ENCODE results near the gene UPK3A.
"Not testable (repeated sequence)": the region's sequence is repeated elsewhere in the genome, so short reads cannot be mapped to it uniquely, and the experiment has no call there.

UPK3A gene

DNA sequence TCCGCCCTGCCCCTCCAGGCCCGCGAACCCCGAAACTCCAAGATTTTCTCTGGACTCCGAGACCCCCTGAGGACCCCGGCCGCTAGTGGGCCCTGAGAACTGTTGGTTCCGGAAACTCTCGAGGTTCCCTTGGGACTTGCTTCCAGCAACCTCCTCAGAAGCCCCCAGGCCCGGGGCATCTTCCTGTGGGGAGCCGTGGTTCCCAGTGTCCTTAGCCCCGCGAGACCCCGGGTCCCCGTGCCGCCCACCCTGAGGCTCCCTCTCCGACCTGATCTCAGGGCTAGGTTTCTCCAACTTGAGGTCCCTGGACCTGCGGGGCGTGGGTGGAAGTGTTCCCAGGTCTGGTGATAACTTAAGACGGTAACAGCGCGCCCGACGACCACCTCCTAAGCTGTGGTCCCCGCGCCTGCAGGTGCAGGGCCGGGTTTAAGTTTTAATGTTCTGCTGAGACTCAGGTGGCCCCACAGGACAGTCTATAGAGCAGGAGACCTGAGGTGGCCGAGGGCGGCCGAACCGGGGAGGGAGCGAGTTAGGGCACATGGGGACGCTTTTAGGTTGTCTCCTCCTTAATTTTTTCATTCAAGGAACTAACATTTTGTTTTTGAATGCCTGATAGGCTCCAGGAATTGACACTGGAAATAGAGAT, 25.7 kb downstream of the UPK3A start:
- no peak for DNase-seq

DNA sequence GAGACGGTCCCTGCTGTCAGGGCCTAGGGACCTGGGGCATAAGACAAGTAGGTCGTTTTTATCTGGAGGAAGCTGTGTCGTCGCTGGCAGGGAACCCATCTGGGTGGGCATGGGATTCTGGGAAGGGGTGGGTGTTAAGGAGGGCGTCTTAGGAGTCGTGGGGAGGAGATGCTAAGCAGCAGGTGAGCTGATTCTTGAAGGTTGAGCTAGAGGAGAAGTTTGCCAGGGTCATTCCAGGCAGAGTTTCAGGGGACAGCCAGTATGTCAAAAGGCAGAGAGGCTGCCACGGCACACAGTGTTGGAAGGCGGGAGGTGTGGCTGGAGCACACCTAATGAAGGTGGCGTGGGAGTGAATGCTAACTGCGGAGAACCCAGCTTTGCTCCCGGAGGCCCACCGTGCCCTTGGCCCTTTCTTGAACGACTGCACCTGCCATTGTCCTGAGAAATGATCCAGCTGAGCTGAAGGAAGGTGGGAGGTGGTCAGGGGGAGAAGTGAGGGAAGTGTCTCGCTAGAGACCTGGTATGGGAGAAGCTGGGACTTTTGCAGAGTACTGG, 26.3 kb downstream of the UPK3A start:
- no peak for DNase-seq

DNA sequence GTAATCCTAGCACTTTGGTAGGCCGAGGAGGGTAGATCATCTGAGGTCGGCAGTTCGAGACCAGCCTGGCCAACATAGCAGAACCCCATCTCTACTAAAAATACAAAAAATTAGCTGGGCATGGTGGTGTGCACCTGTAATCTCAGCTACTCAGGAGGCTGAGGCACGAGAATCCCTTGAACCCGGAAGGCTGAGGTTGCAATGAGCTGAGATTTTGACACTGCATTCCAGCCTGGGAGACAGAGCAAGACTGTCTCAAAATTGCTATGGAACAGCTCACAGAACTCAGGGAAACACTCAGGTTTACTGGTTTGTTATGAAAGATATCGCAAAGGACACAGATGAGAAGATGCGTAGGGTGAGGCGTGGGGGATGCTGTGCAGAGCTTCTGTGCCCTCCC, 27.7 kb downstream of the UPK3A start:
- DNase-seq = no peak

DNA sequence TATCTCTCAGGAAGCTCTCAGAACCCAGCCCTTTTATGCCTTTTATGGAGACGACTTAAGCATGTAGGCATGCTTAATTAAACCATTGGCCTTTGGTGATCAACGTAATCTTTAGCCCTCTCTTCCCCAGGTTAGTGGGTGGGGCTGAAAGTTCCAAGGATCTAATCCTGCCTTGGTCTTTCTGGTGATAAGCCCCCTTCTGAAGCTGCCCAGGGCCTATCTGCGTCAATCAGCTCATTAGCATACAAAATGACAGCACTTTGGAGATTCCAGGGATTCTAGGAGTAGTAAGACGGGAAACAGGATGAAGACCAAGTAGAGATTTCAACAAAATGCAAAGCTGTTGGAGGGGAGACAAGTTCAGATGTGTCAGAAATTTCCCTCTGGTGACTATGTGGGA, 28.1 kb downstream of the UPK3A start:
- no peak for DNase-seq

DNA sequence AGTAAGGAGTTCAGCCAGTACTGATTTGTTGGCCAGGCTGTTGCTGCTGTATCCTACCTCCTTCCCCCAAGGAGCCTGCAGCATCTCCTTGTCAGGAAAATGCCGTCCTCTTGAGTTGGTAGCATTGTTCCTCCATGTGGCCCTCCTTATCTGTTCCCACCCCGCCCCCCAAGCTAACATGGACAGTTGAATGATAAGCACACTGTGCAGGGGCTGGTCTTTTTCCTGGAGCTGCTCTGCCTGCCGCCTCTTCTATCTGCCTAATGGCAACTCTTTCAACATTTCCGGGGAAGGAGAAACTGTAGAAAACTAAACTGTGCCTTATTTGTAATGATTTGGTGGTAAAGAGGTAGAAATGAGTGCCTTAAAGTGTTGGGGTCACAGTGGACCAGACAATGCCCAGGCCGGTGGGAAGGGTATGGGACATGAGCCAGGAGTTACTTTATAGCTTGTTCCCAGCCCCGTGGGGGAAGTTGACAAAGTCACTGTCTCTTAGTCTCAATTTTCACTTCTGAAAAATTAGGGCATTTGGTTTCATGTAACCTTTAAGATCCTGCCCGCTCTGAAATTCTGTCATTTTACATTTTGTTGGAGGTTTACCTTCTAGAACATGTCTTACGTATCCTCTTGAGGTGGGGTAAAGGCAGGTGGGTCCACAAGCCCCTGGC, 29.4 kb downstream of the UPK3A start:
- no peak for DNase-seq

DNA sequence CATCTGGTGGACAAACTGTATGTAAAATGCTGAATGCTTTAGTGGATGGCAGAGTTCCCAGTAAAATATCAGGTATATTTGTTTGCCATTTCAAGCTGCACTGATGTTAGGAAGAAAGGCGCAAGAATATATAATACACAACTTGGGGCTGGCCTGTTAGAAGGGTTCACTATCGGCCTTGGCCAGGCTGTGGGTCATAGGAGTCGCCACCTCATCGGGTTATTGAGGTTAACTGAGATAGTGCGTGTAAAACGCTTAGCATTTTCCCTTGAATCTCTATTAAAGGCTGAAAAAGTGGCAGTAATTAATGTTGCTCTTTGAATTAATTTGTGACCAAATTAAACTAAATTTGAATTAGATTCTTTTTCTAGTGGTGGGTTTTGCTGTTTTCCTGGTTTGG, 30.0 kb downstream of the UPK3A start:
- DNase-seq = no peak

DNA sequence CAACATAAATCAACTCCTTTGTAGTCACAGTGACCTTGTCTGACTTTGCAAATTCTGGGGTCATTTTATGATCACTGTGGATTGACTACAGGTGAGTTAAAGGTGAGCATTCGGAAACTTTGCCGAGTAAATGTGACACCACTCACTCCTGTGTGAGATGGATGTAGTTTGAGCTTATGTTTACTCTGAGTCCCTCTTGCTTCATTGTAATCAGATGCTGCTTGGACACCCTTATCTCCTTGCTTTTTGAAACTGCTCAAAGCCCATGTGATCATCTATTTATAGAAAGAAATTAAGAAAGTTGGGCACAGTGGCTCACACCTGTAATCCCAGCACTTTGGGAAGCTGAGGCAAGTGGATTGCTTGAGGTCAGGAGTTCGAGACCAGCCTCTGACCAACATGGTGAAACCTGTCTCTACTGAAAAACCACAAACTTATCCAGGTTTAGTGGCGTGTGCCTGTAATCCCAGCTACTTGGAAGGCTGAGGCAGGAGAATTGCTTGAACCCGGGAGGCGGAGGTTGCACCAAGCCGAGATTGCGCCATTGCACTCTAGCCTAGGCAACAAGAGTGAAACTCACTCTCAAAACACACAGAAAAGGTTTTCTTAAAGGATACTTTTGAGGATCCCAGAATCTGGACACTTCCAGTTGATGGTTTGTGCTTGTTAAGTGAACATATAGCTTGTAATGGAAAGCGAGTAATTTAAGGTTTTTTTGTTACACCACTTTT, 32.2 kb downstream of the UPK3A start:
- DNase-seq = no peak

DNA sequence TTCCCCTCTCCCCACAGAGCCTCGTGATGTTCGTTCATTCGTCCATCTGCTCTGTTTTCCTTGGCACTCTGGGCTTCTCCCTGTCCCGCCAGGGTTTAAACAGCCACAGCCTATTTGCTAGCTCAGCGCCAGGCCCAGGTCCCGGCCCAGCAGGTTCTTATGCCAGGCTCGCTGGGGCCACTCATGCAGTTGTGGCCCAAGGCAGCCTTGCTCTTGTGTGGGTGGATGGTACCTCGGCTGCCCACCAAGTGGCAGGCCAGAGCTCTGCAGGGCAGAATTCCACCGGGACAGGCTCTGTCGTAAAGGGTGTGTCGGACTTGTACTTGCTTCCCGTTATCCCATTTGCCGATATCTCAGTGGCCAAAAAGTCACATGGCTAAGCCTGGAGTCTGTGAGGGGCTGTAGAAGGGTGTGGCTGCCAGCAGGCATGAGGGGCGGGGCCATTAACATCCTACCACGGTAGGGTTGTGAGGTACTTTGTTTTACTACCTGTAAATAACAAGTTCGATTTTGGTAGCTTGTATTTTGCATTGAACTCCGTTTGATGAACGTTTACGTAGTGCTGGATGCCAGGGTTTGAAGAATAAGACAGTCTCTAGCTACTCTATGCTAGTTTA, 32.9 kb downstream of the UPK3A start:
- no peak for DNase-seq

DNA sequence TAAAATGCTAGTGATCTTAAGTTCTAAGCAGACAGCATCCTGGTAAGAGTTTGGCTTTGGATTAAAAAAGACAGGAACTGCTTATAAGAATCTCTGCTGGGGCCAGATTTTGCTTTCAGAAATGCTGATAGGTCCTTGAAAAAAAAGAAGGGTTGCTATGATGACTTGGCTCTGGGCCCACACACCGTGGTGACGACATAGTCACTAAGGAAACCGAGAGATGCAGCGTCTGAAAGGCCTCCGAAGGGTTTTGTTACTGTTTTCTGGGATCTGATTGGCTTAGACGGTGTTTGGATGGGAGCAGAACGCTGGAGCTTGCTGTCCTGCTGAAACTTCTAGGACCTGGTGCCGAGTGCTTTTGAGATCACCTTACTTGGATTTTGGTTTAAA, 33.4 kb downstream of the UPK3A start:
- DNase-seq = peak; percentile 50

DNA sequence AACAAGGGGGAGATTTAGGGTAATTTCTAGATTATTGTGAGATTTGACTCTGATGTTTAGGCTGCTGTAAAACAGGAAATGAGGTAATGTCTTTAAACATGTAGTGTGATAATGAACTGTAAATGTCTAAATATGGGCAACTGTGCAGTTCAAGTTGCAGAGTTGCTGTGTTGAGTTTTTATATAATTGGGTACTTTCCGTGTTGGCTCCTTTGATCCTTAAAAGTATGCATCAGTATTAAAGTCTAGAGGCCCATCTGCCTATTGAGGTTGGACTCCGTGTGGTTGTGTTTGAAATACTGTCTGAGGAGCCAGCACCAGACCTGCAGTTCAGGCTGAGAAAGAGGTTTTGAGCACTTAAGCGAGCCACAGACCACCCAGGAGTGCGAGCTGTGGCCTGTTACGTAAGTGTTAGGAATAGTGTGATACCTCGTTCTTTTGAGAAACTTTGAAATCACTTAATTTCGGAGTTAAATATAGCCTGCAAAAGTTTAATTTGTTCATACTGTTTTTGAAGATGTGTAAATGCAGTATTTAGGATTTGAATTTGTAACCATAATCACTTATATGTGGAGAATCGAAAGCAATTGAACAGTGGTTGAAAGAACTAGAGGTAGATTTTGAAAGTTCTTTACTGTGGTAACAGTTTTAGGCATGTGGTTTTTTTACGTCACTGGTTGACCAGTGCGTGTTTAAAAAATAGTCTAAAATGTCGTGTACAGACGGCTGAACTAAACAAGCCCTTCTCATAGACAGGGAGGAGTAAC, 34.0 kb downstream of the UPK3A start:
- DNase-seq = no peak

DNA sequence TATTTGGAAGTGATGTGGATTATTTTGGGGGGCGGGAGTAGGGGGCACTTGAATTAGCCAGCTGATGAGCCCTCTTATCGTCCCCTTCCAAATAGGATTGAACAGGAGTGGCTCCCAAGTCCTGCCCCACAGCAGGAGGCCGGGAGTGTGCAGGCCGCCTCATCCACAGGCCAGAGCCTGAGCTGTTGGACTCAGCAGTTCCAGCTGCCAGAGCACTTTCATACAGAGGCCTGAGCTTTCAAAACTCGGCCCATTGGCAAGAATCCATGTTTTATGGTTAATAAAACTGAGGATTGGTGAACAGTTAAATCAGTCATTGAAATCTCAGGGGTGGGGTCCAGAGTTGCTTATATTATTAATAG, 34.6 kb downstream of the UPK3A start:
- DNase-seq = no peak

DNA sequence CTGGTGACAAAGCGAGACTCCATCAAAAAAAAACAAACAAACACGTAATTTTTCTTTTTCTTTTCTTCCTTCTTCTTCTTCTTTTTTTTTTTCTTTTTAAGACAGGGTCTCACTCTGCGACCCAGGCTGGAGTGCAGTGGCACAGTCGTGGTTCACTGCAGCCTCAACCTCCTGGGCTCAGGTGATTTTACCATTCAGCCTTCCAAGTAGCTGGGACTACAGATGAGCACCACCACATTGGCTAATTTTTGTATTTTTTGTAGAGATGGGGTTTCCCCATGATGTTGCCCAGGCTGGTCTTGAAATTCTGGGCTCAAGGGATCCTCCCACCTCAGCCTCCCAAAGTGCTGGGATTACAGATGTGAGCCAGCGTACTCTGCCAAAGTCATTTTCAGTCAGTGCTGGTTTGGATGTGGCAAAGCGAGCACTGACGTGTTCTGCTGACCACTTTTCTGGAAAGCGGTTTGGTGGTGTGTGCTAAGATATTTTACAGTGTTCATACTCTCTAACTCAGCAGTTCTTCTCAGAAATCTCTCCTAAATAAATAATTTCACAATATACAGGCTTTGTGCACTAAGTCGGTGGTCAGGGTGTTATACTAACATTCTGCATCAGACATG, 35.7 kb downstream of the UPK3A start:
- DNase-seq = no peak

DNA sequence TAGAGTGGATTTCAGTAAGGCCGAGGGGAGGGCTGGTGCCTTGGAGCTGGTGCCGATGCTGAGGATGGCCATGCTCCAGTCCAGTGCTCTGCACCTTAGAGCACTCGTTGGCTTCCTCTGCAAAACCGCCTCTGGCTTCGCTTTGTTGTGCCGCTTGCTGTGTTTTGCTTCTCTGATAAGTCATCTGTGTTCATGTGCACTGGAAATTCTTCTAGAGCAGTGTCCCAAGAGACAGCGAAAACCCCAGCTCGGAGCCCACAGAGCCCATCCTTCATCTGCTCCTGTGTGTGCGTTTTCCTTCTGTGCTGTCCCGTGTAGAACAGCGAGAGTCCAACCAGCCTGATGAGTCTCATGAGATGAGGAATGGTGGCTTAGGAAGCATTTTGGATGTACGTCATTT, 37.1 kb downstream of the UPK3A start:
- DNase-seq = no peak

DNA sequence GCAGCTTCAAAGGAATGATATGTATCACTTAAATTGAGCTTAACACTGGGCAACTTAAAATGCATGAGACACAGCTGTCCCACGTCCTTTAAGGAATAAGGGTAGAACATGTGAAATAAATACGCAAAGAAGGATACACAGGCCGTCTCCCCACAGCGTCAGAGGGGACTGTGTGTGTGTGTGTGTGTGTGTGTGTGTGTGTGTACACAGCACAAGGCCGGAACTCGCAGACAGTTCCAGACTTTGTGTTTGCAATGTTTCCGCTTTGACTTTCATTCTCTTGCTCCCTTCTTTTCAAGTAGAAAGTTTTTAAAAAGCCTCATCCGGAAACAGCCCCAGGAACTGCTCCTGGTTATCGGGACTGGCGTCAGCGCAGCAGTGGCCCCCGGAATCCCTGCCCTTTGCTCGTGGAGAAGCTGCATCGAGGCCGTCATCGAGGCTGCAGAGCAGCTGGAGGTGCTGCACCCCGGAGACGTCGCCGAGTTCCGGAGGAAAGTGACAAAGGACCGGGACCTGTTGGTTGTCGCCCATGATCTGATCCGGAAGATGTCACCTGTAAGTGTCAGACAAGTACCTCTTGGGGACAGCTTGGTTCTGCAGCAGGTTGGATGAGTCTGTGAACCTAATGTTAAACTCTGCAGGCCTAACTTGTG, 38.2 kb downstream of the UPK3A start:
- no peak for DNase-seq

DNA sequence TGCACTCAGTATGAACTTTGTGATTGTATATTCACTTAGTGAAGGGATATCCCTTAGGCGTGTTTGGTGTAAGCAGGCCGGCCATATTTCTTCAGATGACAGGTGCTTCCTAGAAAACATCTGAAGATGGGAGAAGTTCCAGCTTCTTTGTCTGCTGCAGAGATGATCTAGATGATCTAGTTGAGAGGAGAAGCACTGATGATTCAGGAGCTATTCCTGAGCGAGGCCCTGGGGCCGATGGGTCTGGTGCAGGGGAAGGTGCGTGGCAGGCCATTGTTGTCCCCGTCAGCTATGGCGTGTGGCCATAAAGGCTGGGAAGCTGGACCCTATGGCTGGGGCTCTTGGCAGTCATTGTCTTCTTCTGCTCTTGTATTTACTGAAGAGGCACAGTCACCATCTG, 38.9 kb downstream of the UPK3A start:
- DNase-seq = no peak

DNA sequence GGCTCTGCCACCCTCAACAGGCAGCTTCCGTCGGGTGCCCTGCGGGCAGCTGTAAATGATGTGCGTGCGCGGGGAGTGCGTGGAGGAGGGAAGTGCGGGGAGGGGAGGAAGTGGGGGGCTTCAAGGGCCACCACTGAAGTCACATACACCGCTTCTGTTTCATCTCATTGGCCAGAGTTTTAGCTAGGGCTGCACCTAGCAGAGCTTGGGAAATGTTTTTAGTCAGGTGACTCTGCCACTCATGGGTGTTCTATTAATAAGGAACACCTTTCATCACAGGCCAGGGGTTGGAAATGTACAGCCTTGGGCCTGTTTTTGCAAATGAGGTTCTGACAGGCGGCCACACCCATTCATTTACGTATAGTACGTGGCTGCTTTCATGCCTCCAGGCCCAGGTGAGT, 39.6 kb downstream of the UPK3A start:
- DNase-seq = no peak

DNA sequence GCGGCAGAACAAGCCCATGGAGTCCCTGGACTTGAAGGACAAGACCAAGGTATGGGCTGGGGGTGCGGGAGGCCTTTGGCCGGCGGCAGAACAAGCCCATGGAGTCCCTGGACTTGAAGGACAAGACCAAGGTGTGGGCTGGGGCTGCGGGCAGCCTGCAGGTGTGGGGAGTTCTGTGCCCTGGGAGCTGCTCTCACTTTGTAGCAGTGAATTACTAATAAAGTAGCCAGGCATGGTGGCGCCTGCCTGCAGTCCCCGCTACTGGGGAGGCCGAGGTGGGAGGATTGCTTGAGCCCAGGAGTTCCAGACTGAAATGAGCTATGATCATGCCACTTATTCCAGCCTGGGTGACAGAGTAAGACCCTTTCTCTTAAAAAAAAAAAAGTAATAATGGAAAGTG, 43.5 kb downstream of the UPK3A start:
- DNase-seq = not testable (repeated sequence)

DNA sequence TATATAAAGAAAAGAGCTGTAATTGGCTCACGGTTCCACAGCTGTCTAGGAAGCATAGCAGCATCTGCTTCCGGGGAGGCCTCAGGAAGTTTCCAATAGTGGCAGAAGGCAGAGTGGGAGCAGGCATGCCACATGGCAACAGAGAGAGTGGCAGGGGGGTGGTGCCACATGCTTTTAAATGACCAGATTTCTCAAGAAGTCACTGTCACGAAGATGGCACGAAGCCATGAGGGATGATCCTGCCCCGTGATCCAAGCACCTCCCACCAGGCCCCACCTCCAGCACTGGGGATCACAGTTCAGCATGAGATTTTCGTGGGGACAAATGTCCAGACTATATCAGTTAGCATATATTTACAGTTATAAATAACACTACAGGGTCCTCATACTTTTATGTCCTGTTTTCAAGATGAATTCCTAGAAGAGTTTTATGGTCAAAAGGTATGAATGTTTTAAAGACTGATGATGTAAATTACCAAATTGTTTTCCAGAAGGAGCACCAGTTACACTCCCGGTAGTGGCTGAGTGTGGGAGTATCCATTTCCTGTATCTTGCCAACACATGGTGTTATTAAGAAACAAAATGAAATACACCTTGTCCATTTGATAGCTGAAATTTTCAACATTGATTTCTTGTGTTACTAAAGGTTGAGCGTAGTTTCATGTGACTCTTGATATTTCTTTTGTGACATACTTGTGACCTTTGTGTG, 44.2 kb downstream of the UPK3A start:
- DNase-seq = no peak

DNA sequence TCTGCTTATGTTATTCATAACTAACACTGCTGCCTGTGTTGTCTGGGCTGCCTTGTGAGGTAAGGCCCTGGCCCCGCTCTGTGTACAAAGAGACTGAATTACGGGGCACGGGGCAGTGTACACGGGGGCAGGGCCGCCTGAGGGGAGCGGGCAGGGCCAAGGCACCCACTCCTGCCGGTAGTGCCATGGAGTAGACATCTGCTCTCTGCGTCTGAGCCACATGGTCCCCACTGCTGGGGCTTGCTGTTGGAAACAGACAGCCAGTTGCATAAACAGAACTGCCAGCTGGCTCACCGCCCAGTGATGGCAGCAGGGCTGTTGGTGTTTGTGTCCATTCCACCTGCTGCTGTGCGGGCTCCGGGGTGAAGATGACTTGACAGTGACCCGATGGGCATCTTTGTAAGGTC, 44.8 kb downstream of the UPK3A start:
- DNase-seq = peak; percentile 56

DNA sequence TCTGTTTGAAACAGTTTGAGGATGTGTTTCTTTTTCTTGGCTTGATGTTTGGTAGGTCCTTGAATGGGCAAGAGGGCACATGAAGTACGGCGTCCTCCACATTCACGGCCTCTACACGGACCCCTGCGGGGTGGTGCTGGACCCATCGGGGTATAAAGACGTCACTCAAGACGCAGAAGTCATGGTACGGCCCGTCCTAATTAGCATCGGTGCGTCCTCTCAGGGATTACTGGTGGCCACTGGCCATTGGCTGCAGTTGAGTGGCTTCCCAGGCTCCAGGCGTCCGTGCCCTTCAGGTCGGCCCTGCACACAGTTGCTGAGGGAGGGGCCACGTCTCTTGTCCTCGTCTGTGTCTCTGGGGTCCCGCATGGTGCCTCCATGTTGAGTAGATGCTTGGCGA, 45.8 kb downstream of the UPK3A start:
- DNase-seq = no peak

DNA sequence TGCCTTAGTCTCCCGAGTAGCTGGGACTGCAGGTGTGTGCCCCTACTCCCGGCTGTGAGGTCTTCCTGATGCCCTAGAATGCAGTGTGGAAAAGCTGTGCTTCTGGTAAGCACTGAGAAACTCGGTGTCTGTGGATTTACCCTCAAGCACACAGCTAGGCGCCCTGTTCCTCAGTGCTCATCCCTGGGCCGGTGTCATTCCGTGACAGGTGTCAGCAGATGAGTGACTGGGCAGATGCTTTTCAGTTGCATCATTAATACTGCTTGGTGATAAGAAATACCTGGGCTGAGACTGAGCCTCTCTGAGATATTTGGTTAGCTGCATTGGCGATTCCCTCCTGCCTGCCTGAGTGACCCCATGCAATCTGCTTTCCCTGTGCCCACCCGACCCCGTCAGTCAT, 46.7 kb downstream of the UPK3A start:
- no peak for DNase-seq

Data from NCI-H1092 treated with DMSO at 0.1 percent for 48 hours (cell line).